ENCODE data around the gene MPC2. TPM values are rescaled to one million over a fixed set of nuclear protein-coding genes. Genes with fewer than 3 reads are reported as not detected.

Gene MPC2
- total RNA-seq, result 100 to 1,000 TPM in 5 of 6 experiments, 10 to 100 TPM in 1; 85.2 to 198 (median 142) TPM
- long read RNA-seq, transcript MPC2-202 (5 exons, 2,177 nt), result major isoform, 127 of 130 reads
- long read RNA-seq, partial matches to known transcripts, result 1 of 130 reads
- long read RNA-seq, other reads (novel, unspliced or antisense), result 1 of 130 reads

GRCh38 chr1:167936930-167937708 lies at the start of gene MPC2:
Gene MPC2, minus strand, starts transcription at chr1:167937072. Its CDS starts 1,231 bp downstream, at chr1:167935841.
- intact Hi-C loops (cut with DNase I), result no loop called here
- Histone ChIP-seq H3K27ac (peak within 1 kb of the TSS; percentile 94 to 95 (median 94)), H3K36me3 (no peaks in the 10 kb centered on the region), H3K4me3 (peak within 1 kb of the TSS; percentile 74 to 88 (median 79)), H3K27me3 (no peaks in the 10 kb centered on the region), H3K9me3 (no peaks in the 10 kb centered on the region), H3K4me1 (peaks cover 0 to 17% (median 0%) of the 10 kb centered on the region in 4 donors)
- TF ChIP-seq POLR2A (IDR thresholded peaks at IDR 0.05) (peak; percentile 19), CTCF (IDR thresholded peaks at IDR 0.05) (no peak)
- WGBS (ENCODE audit: insufficient coverage, low coverage, low lambda C conversion rate, missing lambda C conversion rate), result under 1% methylated on average over 25 of the region's 51 CpGs
- ATAC-seq (peak; percentile 38 to 50 (median 45)), DNase-seq (peak; percentile 83 to 89 (median 84))

GRCh38 chr1:167984886-167985489 lies 48.1 kb upstream of the MPC2 start:
- Histone ChIP-seq H3K9me3 (no peaks in the 10 kb centered on the region), H3K27me3 (no peaks in the 10 kb centered on the region), H3K36me3 (peaks cover 0 to 3% (median under 1%) of the 10 kb centered on the region in 4 donors), H3K4me3 (no peak overlapping the region), H3K4me1 (peaks cover 0 to 3% (median 0%) of the 10 kb centered on the region in 4 donors), H3K27ac (no peak overlapping the region)
- ATAC-seq (peak in 1 of 4 donors; percentile 39), DNase-seq (no peak)
- TF ChIP-seq POLR2A (IDR thresholded peaks at IDR 0.05), result no peak
- TF ChIP-seq CTCF (IDR thresholded peaks at IDR 0.05), result no peak
- intact Hi-C loops (cut with DNase I), result no loop called here
- WGBS (ENCODE audit: insufficient coverage, low coverage, low lambda C conversion rate, missing lambda C conversion rate), result 44% methylated on average over 5 of the region's 8 CpGs

- Histone ChIP-seq H3K9me3 (no peaks in the 10 kb centered on the region), H3K27ac (no peak overlapping the region), H3K27me3 (no peaks in the 10 kb centered on the region), H3K36me3 (peaks cover 0 to 3% (median under 1%) of the 10 kb centered on the region in 4 donors), H3K4me1 (peaks cover 0 to 3% (median 0%) of the 10 kb centered on the region in 4 donors), H3K4me3 (no peak overlapping the region)
- intact Hi-C loops (cut with DNase I), result no loop called here
- no peak for DNase-seq
- no peak for ATAC-seq
- 69% methylated on average over 2 of the region's 2 CpGs for WGBS (ENCODE audit: insufficient coverage, low coverage, low lambda C conversion rate, missing lambda C conversion rate)
- TF ChIP-seq CTCF (IDR thresholded peaks at IDR 0.05) (no peak), POLR2A (IDR thresholded peaks at IDR 0.05) (no peak)
Measured at GRCh38 chr1:167983797-167984420, 47.0 kb upstream of the MPC2 start.

GRCh38 chr1:167981933-167982332 lies 45.1 kb upstream of the MPC2 start:
- Histone ChIP-seq H3K4me1 (peaks cover 0 to 3% (median 0%) of the 10 kb centered on the region in 4 donors), H3K4me3 (no peak overlapping the region), H3K36me3 (peaks cover 0 to 7% (median 0%) of the 10 kb centered on the region in 4 donors), H3K9me3 (no peaks in the 10 kb centered on the region), H3K27ac (no peak overlapping the region), H3K27me3 (no peaks in the 10 kb centered on the region)
- ATAC-seq, result no peak
- DNase-seq, result no peak
- 94% methylated on average over 9 of the region's 9 CpGs for WGBS (ENCODE audit: insufficient coverage, low coverage, low lambda C conversion rate, missing lambda C conversion rate)
- intact Hi-C loops (cut with DNase I), result no loop called here
- TF ChIP-seq POLR2A (IDR thresholded peaks at IDR 0.05) (no peak), CTCF (IDR thresholded peaks at IDR 0.05) (no peak)
